Ishikawa (cell line): ENCODE results near the gene SLC1A2.

Source experiments
- CEBPB ChIP-seq: IDR thresholded peaks from 2 replicates; pipeline ENCODE4 v1.6.1; 2012
- FOXM1 ChIP-seq: IDR thresholded peaks from 2 replicates; pipeline ENCODE4 v1.6.1; 2012; ENCODE audit warnings: low read depth, borderline replicate concordance
- NFIC ChIP-seq: IDR thresholded peaks from 2 replicates; pipeline ENCODE4 v1.6.1; 2012
- YY1 ChIP-seq: IDR thresholded peaks from 2 replicates; pipeline ENCODE4 v1.6.1; 2012; ENCODE audit warnings: low read depth
- ZBTB7A ChIP-seq: IDR thresholded peaks from 2 replicates; pipeline ENCODE4 v1.6.1; 2012; ENCODE audit warnings: low read depth

DNA sequence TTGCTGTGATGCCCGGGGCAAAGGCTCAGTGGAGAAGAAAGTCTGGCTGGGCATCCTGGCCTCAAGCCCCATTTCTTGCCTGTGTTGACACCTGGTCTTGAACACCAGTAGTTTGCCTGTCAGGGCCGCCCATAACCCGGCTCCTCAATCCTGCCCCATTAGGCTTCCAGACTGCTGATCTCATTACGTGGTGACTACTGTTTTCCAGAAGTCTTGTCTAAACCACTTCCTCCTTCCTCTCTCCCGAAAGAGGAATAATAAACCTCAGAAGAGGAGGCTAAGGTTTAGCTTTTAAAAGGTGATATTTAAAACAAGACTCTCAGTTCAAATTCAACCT is 182.7 kb downstream of the SLC1A2 start:
- TF ChIP-seq NFIC = no peak
- no peak for TF ChIP-seq ZBTB7A
- TF ChIP-seq CEBPB = no peak
- TF ChIP-seq YY1 = no peak
- TF ChIP-seq FOXM1 = 0 out of 2 replicates have a peak, but pooled peaks have one; percentile 2
